ENCODE measurements around the gene MAFG. TPM values are rescaled to one million over a fixed set of nuclear protein-coding genes. Genes with fewer than 3 reads are reported as not detected.

The MAFG gene
- total and polyA plus RNA-seq, 9 of the 15 experiments (the other 6 are each of a cell fraction or from before 2014, with no cell fraction given): 1.1 to 58.1 (median 24.9) TPM

DNA sequence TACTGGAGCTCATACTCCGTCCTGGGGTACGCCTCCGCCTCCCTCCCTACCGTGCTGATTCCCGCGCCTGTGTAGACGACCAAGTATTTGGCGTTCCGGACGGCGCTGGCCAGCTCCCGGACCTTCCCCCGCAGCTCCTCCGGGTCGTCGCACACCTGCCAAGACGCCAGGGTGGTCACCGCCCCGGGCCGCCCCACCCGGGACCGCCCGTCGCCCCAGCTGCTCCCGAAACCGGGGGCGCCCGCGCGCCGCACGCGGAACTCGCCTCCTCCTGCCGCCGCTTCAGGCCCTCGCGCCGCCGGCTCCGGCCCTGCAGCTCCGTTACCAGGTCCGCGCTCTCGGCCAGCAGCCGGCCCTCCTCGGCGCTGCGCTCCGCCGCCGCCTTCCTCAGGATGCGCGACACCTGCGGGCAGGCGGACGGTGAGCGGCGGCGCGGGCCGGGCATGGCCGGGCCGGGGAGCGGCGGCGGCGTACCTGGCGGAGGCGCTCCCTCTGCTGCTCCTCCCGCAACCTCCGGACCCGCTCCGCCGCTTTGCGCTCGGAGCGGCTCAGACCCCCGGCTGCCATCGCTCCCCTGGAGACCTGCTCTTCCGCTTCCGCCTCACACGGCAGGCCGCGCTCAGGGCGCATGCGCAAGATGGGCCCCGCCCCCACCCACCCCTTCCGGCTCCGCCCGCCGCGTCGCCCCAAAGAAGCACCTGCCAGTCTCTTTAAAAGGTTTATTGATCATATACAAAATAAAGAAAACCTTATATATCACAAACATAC is 9.8 kb downstream of the MAFG start, which contains the start of gene SIRT7 (continued):
- no peak for TF ChIP-seq ZNF324 (CRISPR knock-in tag; IDR thresholded peaks at IDR 0.05)
- no peak for TF ChIP-seq ZNF140 (CRISPR knock-in tag; IDR thresholded peaks at IDR 0.05)
- TF ChIP-seq HNRNPK (IDR thresholded peaks at IDR 0.05; ENCODE audit: low read depth, low read length, poor library complexity, severe bottlenecking): no peak
- TF ChIP-seq EHMT2 (IDR thresholded peaks at IDR 0.05): no peak
- no peak for TF ChIP-seq ZNF512 (tag; IDR thresholded peaks at IDR 0.05)
- TF ChIP-seq HEY1 (CRISPR knock-in tag; IDR thresholded peaks at IDR 0.05; ENCODE audit: borderline replicate concordance): no peak
- TF ChIP-seq CBX5 (IDR thresholded peaks at IDR 0.05; ENCODE audit: borderline replicate concordance, low read depth): no peak
- TF ChIP-seq TRIM28 (IDR thresholded peaks at IDR 0.05): no peak
- no peak for TF ChIP-seq MED1 (CRISPR knock-in tag; IDR thresholded peaks at IDR 0.05; ENCODE audit: borderline replicate concordance)
- TF ChIP-seq TEAD4 (IDR thresholded peaks at IDR 0.05; ENCODE audit: low read length): no peak
- no peak for TF ChIP-seq TEAD4 (CRISPR knock-in tag; IDR thresholded peaks at IDR 0.05; ENCODE audit: borderline replicate concordance)
- TF ChIP-seq ZNF354B (CRISPR knock-in tag; IDR thresholded peaks at IDR 0.05): no peak
- 0 out of 4 replicates have a peak, but pooled peaks of 1 of the 2 experiments have one; percentile 32 for TF ChIP-seq SRF (CRISPR knock-in tag; IDR thresholded peaks at IDR 0.05)
- TF ChIP-seq, protein P1, sequence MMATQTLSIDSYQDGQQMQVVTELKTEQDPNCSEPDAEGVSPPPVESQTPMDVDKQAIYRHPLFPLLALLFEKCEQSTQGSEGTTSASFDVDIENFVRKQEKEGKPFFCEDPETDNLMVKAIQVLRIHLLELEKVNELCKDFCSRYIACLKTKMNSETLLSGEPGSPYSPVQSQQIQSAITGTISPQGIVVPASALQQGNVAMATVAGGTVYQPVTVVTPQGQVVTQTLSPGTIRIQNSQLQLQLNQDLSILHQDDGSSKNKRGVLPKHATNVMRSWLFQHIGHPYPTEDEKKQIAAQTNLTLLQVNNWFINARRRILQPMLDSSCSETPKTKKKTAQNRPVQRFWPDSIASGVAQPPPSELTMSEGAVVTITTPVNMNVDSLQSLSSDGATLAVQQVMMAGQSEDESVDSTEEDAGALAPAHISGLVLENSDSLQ (IDR thresholded peaks at IDR 0.05): no peak
- TF ChIP-seq ETS1 (conservative IDR thresholded peaks at IDR 0.05; ENCODE audit: control insufficient read depth, low read depth, low read length): 0 out of 2 replicates have a peak, but pooled peaks have one; percentile 67
- TF ChIP-seq, protein P2, sequence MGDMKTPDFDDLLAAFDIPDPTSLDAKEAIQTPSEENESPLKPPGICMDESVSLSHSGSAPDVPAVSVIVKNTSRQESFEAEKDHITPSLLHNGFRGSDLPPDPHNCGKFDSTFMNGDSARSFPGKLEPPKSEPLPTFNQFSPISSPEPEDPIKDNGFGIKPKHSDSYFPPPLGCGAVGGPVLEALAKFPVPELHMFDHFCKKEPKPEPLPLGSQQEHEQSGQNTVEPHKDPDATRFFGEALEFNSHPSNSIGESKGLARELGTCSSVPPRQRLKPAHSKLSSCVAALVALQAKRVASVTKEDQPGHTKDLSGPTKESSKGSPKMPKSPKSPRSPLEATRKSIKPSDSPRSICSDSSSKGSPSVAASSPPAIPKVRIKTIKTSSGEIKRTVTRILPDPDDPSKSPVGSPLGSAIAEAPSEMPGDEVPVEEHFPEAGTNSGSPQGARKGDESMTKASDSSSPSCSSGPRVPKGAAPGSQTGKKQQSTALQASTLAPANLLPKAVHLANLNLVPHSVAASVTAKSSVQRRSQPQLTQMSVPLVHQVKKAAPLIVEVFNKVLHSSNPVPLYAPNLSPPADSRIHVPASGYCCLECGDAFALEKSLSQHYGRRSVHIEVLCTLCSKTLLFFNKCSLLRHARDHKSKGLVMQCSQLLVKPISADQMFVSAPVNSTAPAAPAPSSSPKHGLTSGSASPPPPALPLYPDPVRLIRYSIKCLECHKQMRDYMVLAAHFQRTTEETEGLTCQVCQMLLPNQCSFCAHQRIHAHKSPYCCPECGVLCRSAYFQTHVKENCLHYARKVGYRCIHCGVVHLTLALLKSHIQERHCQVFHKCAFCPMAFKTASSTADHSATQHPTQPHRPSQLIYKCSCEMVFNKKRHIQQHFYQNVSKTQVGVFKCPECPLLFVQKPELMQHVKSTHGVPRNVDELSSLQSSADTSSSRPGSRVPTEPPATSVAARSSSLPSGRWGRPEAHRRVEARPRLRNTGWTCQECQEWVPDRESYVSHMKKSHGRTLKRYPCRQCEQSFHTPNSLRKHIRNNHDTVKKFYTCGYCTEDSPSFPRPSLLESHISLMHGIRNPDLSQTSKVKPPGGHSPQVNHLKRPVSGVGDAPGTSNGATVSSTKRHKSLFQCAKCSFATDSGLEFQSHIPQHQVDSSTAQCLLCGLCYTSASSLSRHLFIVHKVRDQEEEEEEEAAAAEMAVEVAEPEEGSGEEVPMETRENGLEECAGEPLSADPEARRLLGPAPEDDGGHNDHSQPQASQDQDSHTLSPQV (IDR thresholded peaks at IDR 0.05): 0 out of 2 replicates have a peak, but pooled peaks have one; percentile 67
- TF ChIP-seq CAMTA2 (CRISPR knock-in tag; conservative IDR thresholded peaks at IDR 0.05): no peak
- TF ChIP-seq TRIM24 (IDR thresholded peaks at IDR 0.05): no peak
- TF ChIP-seq ZBTB43 (CRISPR knock-in tag; IDR thresholded peaks at IDR 0.05): no peak
